Activated CD8-positive, alpha-beta memory T cell treated with anti-CD3 and anti-CD28 coated beads for 48 hours (primary cell): Measurements from ENCODE around the gene GNAS.
A peak's percentile ranks its signal among the peaks of the same experiment; 100 is the strongest.
"Not testable (repeated sequence)": the region's sequence is repeated elsewhere in the genome, so short reads cannot be mapped to it uniquely, and the experiment has no call there.

Experiments
- DNase-seq, 3 experiments: peaks; one replicate each; pipeline ENCODE4 v3.0.0-alpha.2; 2020; ENCODE audit warnings: low read depth in 2 of 3, low spot score in 2 of 3

GNAS gene

DNA sequence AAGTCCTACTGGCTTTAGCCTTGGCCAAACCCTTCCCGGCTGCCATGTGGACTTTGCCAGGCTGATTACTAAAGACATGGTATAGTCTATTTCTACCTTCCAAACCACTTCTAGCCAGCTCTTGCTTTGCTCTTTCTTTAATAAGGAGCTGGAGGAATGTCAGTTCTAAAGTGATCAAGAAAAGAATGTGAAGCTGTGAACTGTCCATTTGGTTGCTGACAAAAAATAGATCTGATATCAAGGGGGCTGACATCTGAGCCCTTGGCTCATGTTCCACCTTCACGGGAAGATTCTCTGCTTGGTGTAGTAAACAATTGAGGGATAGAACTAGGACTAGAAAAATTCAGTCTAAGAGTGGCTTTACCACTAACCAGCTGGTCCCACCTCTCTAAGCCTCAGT is 24.4 kb upstream of the GNAS start:
- no peak for DNase-seq

DNA sequence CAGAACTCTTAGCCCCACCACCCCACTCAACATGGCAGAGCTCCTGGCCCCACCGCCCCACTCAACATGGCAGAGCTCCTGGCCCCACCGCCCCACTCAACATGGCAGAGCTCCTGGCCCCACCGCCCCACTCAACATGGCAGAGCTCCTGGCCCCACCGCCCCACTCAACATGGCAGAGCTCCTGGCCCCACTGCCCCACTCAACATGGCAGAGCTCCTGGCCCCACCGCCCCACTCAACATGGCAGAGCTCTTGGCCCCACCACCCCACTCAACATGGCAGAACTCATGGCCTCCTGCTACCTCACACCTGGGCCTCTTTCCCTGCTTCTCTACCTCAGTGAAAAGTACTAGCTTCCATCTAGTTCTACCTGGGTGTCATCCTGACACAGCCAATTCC is 23.7 kb upstream of the GNAS start:
- DNase-seq: not testable (repeated sequence)

DNA sequence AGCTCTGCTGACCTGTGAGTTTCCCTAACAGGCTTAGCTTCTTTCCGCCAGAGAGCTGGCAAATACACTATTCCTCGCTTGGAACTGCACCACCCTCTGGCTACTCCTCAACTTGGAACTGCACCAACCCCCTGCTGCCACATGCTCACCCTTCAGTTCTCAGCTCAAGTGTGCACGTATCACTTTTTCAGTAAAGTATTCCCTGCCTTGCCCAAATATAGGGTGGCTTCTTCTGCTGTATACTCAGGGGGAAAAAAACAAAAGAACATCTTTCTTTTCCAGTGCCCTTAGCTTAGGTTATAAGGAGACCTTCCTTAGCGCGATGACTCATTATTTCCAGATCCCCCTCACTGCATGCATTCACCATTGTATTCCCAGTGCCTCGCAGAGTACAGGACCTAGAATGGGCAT is 23.0 kb upstream of the GNAS start:
- DNase-seq: no peak

DNA sequence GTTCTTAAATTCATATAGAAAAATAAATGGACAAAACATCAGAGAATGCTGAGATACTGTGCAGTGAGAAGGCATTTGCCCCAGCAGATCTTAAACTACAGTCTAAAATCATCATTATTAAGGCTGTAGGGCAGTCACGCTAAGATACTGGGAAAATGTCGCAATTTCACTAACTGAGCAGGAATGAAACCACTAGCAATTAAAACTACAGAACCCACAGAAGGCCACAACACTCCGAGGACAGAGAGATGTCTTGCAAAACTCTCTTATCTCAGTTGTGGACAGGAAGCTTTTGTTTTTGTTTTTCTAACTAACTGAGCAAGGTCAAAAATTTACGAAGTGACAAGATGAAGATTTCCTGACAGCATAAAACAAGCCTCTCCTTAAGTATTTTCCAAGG is 20.1 kb upstream of the GNAS start:
- no peak for DNase-seq

DNA sequence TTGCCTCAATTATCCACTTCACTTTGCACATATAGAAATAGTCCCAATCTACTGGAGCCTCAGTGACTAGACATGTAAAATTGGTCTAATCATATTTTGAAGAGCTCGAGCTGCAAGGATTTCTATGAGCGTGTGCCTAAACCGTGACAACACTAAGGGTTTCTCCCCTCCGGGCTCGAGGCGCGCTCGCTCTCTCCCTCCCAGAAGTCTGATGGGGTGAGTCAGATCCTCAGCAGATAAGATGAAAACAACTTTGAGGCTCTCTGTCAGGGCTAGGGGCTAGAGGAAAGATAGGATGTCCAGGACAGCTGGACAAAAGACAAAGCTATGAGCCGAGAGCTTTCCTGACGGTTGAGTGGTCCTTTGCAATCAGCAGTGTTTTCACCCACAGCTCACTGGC is 18.6 kb upstream of the GNAS start:
- no peak for DNase-seq

DNA sequence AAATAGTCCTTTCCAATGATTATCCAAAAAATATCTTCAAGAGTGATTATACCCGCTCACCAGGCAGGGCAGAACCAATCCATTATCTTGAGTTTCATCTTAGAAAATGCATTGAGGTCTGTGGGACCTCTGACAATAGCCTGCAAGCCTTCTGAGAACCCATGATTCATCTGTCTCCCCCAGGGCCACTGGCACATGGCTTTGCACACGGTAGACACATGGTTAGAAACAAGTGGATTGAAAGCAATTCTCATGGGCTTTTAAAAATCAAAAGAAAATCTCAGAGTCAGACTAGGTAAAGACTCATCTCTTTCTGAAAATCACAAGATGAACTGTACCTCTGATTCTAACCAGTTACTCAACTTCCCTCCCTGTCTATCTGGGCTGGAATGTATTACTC is 17.3 kb upstream of the GNAS start:
- no peak for DNase-seq

DNA sequence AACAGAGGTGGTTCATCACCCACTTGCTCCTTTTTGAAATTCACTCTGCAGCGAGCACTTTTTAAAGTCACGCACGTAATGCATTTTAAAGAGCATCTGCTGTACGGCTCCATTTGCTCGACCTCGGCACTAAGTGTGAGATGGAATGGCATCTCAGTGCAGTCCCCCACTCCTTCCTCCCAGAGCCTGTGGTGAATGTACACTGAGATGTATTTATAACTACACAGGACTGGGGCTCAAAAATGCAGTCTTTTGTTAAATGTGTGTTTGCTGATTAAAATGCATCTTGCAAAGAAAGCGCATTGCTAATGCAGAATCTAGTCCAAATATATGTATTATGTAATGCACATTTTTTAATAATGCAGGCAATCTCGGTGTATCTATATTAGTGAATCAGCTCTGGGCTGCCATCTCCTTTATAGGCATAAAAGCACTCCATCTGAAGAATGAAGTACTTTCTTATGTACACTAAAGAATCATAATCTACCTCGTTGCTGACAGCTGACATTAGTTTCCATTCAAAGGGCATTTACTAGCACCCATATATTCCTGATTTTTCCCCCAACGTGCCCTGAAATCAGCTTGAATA is 15.8 kb upstream of the GNAS start:
- no peak for DNase-seq

DNA sequence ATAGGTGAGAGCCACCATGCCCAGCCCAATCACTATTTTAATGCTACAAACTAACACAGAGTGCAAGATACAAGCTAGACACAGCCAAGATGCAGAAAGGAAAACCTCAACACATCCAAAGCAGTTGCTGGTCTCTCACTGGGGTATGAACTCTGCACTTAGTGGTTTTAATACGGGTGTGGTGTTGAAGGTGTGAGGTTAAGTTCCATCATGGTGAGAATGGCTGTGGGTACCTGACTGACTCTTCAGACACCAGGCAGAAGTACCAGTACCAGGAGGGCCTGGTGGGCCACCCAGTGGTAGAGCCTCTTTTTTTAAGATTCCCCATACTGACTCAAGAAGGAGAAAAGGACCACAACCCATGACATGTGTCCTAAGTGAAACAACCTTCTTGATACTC is 14.8 kb upstream of the GNAS start:
- no peak for DNase-seq

DNA sequence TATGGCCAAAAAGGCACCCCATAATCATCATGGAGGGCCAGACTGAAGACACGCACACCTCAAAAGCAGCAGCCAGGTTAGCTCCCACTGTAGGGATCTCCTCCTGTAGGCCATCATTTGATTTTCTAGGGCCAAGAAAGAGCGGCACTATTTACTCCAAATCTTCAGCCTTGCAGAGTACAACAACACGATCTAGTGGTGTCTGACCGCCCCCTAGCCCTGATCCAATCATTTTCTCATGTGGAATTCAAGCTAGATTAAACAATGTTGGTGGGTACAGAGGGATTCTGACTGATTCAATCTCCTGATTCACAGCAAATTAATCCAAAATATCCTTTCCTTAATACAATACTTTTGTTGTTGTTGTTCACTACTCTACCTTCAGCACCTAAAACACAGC is 14.3 kb upstream of the GNAS start:
- no peak for DNase-seq

DNA sequence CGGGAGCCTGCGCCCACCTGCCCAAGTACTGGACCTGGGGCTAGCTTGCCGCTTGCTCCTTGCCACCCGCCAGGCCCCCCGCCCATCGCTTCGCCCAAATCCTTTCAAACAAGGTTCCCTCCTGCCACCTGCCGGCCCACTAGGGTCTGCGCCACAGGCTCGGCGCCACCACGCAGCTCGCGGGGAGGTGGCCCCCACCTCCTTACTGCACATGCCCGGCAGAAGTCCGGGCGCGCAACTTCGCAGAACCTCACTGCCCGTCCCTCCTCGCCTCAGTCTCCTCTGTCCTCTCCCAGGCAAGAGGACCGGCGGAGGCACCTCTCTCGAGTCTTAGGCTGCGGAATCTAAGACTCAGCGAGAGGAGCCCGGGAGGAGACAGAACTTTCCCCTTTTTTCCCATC is 13.0 kb upstream of the GNAS start:
- no peak for DNase-seq

DNA sequence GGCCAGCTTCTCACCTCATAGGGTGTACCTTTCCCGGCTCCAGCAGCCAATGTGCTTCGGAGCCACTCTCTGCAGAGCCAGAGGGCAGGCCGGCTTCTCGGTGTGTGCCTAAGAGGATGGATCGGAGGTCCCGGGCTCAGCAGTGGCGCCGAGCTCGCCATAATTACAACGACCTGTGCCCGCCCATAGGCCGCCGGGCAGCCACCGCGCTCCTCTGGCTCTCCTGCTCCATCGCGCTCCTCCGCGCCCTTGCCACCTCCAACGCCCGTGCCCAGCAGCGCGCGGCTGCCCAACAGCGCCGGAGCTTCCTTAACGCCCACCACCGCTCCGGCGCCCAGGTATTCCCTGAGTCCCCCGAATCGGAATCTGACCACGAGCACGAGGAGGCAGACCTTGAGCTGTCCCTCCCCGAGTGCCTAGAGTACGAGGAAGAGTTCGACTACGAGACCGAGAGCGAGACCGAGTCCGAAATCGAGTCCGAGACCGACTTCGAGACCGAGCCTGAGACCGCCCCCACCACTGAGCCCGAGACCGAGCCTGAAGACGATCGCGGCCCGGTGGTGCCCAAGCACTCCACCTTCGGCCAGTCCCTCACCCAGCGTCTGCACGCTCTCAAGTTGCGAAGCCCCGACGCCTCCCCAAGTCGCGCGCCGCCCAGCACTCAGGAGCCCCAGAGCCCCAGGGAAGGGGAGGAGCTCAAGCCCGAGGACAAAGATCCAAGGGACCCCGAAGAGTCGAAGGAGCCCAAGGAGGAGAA is 12.3 kb upstream of the GNAS start:
- DNase-seq: no peak

DNA sequence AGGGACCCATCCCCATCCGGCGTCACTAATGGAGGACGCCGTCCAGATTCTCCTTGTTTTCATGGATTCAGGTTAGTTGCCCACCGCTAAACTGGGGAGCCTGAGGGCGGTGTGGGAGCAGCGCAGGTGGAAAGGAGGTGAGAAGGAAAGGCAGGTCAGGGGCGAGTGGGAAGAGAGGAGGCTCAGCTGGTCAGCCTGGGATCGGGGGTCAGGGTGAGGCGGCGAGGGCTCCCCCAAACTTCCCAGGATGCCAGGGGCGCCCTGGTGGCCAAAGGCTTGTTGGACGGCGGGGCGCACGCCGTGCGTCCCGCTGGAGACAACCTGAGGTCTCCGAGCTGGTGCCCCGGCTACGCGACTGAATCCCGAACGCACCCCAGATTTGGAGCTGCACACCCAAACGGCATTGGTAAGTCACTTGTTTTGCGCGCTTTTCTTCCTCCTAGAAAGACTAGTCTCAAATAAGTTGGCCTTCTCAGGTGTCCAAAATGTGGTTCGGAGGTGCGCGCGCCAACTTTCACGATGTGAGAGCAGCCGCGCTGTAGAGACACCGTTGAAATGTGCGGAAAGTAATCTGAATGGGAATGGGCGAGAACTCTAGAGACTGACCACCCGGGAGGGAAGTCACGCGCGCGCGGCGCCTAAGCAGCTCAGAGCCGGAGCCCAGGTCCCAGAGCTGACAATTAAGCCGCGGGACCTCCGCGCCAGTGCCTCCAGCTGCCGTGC is 11.5 kb upstream of the GNAS start:
- no peak for DNase-seq

DNA sequence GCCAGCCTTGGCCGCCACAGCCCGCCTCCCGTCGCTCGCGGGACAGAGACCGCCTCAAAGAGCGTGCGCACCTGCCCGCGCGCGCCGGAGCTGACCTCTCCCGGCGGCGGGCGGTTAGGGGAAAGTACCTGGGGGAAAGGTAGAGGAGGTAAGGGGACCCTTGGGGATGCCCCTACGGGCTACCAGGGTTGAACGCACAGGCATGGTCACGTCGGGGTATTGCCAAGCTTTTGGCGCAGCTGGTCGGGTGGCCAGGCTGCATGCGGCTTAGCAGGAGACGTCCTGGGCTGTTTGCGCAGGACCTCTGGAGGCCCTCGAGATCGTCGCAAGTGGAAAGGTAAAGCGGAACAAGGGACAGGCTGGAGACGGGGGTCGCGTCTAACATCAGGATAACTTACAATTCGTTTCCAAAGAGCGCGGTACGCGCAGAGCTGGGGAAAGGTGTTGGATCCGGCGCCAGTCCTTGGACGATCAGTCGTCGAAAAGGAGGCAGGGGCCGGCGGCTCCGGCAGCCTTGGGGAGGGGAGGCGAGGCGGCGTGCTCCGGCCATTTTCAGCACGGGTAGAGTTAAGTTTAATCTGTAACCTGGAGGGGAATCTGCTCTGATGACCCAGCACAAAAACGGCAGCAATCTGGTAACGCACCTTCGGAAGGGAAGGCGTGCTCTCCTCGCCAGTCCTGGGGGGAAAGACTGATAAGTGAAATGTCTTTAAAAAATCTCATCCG is 10.8 kb upstream of the GNAS start:
- DNase-seq: no peak

DNA sequence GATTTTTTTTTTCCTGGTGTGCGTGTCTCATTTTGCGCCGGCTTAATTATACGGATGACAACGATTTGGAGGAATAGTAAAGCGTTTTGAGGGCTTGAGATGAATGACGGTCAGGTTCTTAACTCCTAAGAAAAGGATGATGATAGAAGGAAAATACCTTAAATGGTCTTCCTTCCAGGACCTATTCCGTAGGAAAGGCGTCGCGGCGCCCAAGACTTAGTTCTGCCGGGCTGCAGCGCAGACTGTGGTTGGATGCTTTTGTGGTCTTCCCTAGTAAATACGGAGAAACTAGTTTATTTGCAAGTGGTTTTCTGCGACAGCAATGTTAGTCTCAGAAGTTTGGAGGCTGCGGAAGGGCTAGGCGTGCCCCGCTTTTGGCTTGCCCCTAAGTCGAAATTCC is 10.2 kb upstream of the GNAS start:
- DNase-seq: no peak

DNA sequence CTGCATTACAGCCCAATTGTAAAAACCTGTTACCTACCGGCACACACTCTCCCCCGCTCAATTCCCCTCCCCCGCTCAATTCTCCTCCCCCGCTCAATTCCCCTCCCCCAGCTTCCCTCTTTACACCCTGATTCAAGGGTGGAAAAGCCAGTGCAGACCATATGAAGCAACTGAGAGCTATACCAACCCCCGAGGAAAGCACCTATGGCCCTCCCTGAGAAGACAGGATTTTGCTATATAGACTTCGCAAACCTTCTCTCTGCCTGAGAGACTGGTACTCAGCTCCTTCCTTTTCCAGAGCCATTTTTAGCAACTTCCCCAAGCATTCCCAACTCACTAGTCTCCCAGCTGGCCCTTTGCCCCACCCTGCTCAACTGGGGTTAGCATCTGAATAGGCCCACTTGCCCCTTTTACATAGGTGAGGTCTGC is 9.4 kb upstream of the GNAS start:
- DNase-seq: no peak

DNA sequence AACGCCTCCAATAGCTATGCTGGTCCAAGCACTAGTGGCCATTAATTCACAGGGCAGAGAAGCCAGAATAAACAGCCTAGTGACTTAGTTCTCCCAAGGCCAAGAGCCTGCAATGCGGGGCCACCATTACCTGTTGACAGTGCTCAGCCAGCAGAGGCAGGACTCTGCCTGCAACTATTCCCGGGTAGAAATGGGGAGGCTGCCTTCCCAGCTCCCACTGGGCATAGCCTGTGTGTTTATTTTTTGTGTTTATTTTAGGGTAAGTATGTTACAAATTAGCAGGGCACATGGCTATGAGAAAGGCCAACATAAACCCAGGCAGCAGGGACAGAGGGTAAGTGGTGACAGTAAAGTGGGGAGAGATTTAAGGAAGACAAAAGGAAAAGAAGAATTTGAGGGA is 6.8 kb upstream of the GNAS start:
- no peak for DNase-seq

DNA sequence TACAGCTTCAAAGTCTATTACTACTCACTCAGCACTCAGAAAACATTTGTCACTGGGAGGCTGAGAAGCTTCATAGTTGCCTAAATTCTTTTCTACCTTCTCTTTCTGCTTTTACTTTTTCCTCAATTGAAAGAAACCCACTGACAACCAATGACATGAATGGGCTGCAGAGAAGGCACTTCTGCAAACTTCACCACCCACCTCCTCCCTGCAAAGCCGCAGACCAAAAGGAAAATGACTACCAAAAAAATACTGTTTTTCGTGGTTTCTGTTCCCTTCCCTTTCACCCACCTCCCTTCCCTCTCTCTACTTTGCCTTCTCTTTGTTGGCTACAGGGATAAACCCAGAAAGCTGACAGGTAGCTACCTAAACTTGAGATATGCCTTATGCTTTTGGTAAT is 5.1 kb upstream of the GNAS start:
- DNase-seq: no peak

DNA sequence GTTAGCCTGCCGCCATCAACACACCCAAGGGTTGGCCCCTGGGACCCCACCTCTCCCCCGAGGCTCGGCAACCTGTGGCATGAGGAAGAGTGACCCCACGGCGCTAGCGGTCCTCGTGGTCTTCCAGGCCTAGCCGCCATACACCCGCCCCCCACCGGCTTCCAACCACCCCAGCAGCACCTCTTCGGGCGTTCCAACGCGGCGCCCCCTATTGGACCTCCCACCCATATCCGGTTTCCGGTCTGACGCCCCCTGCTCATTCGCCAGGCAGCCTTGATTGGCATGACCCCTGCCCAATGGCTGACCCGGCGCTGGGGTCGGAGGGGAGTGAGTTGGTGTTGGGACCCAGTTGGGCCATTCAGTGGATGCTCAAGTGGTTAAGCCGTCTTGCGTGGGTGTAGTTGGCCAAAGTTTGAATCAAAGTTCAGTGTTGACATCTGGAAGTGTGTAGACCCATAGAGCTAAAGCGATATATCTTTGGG is 1.8 kb upstream of the GNAS start, which contains the start of gene GNAS-AS1:
TSS of gene GNAS-AS1 (minus strand) at position 210 of the 482 bp plus-strand sequence.
- DNase-seq: peak; percentile 49 to 67 (median 64)

DNA sequence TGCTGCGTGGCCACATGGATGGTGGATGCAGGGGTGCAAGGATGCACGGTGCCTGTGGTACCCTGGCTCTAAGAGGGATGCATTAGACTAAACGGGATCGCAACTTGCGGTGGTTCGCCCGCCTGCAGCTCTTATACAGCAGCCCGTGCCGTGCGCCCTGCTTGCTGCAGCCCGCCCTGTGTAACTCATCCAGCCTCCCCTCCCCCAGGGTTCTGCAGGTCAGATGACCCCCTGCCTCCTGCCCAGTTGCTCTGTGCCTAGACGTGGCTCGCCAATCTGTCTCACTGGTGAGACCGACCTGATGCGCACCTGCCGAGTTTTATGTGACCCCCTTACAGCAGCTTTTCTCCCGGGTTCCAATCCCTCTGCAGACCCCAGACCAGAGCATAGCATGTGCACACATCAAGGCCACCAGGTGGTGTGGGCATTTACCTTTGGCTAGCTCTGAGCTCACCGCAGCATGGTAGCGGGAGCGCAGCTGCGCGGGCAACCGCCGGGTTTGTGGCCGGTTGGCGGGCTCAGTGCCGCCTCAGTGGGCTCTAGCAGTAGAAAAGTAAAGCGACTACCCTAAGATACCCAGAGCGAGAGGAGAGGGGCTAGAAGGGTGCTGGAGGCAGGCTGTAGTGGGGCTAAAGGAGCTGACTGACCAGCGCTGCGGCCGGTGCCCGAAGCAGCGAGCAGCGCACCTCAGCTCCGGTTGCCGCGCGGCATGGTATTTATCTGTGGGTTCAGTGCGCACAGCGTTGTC is 1.1 kb upstream of the GNAS start:
- DNase-seq: no peak

DNA sequence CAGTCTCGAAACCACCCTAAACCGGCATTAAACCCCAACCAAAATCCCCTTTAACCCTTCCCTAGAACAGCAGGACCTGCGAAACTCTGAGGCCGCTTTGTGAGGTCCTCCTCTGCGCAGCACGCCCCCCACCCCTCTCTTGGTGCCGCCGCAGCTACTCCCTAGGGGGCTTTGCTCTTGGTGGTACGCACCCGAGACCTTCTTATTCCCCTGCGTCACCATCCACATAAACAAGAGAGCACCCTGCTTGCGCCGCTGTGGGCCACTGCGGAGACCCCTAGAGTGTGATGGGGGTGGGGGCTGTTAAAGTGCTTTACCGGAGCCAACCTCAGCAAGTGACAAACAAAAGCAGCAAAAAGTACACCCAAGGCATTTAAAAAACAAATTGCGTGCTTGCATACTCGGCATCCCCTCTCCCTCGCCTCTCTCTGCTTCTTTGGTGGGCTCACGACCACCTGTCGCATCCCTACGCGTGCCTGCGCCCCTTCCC is 502 bp upstream of the GNAS start:
- DNase-seq: no peak

DNA sequence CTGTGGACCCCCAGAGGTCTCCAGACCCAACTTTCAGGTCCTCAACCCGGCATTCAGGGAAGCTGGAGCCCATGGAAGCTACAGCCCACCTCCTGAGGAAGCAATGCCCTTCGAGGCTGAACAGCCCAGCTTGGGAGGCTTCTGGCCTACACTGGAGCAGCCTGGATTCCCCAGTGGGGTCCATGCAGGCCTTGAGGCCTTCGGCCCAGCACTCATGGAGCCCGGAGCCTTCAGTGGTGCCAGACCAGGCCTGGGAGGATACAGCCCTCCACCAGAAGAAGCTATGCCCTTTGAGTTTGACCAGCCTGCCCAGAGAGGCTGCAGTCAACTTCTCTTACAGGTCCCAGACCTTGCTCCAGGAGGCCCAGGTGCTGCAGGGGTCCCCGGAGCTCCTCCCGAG is 950 bp downstream of the GNAS start:
- DNase-seq: no peak
